GM12801 (cell line): ENCODE measurements around the gene PCDH9.

Experiments
- TF ChIP-seq, protein P1 (sequence below): IDR thresholded peaks from one replicate; pipeline ENCODE4 v1.5.1; 2011; ENCODE audit warnings: control low read depth; ENCODE audit not compliant: insufficient read length; ENCODE audit errors: extremely low read depth

The PCDH9 gene

GRCh38 chr13:66700117-66700601 is 530.0 kb downstream of the PCDH9 start:
- TF ChIP-seq, protein P1, sequence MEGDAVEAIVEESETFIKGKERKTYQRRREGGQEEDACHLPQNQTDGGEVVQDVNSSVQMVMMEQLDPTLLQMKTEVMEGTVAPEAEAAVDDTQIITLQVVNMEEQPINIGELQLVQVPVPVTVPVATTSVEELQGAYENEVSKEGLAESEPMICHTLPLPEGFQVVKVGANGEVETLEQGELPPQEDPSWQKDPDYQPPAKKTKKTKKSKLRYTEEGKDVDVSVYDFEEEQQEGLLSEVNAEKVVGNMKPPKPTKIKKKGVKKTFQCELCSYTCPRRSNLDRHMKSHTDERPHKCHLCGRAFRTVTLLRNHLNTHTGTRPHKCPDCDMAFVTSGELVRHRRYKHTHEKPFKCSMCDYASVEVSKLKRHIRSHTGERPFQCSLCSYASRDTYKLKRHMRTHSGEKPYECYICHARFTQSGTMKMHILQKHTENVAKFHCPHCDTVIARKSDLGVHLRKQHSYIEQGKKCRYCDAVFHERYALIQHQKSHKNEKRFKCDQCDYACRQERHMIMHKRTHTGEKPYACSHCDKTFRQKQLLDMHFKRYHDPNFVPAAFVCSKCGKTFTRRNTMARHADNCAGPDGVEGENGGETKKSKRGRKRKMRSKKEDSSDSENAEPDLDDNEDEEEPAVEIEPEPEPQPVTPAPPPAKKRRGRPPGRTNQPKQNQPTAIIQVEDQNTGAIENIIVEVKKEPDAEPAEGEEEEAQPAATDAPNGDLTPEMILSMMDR, result no peak

- TF ChIP-seq, protein P1, result no peak
Measured at GRCh38 chr13:66693656-66694055, 536.5 kb downstream of the PCDH9 start.

- TF ChIP-seq, protein P1, result no peak
Measured at GRCh38 chr13:66691149-66691548, 539.0 kb downstream of the PCDH9 start.

DNA sequence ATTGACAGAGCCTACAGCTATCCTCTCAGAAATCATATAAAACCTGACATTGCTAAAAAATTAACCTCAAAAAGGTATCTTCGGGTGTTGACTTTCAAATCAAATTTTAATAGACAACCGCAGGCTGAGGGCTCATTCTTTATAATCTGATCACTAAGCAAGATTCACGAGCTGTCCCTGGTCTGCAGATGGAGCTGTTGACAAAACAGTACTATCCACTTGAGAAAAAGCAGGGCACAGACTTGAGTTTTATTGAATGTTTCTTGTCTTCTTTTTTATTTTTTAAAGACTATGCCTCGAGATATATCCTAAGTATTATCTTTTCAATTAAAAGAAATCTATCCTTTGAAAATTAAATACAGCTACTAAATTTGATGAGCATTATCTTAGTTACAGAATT is 540.5 kb downstream of the PCDH9 start:
- TF ChIP-seq, protein P1, result no peak

- TF ChIP-seq, protein P1, result no peak
Measured at GRCh38 chr13:66689037-66689619, 541.0 kb downstream of the PCDH9 start.

DNA sequence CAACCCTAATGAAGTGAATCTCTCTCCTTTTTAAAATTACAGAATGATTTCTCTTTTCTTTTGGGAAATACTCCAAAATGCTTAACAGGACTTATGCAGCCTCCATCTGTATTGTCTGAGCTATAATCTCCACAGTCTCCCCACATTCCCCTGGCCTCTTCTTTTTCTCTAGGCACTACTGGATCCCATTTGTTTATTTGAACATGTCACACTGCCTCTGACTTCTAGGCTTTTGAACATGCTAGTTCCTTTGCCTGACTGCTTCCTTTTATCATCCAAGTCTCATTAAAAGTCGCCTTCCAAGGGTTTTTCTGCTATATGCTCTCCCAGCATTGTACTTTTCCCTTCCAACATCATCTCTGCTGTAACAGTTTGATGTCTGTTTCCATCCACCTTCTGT is 548.7 kb downstream of the PCDH9 start:
- TF ChIP-seq, protein P1, result no peak

GRCh38 chr13:66680031-66680430 is 550.1 kb downstream of the PCDH9 start:
- TF ChIP-seq, protein P1, result no peak
